GM18502 (cell line): ENCODE measurements around the gene C11orf24.
"Not testable (repeated sequence)": the region's sequence is repeated elsewhere in the genome, so short reads cannot be mapped to it uniquely, and the experiment has no call there.

Source experiments
- ATAC-seq: cut with Tn5 transposase; IDR thresholded peaks from one replicate; pipeline ENCODE4 v1.9.1; 2021; ENCODE audit warnings: mild to moderate bottlenecking; ENCODE audit not compliant: unreplicated experiment, poor library complexity

The C11orf24 gene

DNA sequence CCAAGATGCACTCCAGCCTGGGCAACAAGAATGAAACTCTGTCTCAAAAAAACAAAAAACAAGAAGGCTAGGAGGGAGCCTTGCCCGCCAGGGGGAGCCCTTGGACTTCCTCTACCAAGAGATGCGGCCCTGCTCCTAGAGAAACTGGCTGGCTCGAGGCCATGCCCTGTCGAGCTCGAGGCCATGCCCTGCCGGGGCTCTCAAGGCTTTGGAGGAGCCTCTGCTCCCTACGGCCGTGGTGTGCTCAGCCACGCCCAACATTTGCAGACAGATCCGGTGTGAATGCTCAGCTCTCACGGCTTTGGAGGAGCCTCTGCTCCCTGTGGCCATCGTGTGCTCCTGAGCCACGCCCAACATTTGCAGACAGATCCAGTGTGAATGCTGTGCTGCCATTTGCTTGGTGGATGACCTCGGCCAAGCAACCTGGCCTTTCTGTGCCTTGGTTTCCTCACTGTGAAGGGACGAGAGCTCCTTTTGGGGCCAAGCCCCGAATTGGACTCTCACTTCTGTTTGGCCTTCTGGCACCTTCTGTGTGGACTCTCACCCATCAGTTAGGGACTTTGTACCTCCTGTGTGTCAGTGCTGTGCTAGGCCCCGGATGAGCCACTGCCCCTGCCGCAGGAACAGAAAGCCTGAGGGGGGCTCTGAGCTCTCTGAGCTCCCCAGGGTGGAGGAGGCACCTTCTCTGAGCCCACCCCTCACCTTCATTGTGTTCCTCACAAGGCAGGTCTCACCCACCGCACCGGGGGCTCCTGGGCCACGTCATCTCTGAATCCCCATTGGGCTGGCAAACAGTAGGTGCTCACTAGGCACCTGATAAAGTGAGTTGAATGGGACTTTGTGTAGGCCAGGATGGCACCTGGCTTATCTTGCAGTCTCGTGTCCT is 14.1 kb downstream of the C11orf24 start:
- no peak for ATAC-seq

DNA sequence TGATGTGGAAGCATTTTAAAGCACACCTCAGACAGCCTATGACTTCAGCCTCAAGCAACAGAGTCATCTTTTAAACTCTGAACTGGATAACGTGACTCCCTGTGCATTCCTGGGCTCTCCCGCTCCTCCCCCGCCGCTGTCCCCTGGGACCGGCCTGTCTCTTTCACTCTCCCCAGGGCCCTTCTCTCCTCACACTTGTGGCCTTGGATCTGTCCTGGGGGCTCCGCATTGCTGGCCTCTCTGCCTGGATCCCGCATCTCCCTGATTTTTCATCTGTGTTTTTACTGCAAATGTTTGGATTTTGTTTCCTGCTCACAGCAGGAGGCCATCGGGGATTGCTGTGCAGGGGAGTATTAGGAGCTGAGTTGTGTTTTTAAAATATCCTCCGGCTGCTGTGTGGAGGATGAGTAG is 15.4 kb downstream of the C11orf24 start:
- ATAC-seq, result no peak

GRCh38 chr11:68255526-68255925 is 16.2 kb downstream of the C11orf24 start:
- ATAC-seq, result no peak

GRCh38 chr11:68254421-68254820 is 17.4 kb downstream of the C11orf24 start:
- ATAC-seq, result no peak

GRCh38 chr11:68251765-68252164 is 20.0 kb downstream of the C11orf24 start:
- ATAC-seq, result no peak

- not testable (repeated sequence) for ATAC-seq
These were observed 26.9 kb downstream of the C11orf24 start for GRCh38 chr11:68244912-68245311.

GRCh38 chr11:68243847-68244246 is 27.9 kb downstream of the C11orf24 start:
- ATAC-seq, result not testable (repeated sequence)

DNA sequence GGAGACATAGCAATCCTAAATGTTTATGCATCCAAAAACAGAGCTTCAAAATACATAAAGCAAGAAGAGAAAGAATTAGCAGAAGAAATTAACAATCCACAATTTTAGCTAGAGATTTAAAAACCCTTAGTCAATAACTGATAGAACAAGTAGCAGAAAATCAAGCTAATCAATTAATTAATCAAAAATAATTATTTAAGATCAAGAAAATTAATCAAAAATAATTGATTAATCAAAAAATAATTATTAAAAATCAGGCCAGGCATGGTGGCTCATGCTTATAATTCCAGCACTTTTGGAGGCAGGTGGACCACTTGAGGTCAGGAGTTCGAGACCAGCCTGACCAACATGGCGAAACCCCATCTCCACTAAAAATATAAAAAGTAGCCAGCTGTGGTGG is 29.2 kb downstream of the C11orf24 start:
- no peak for ATAC-seq

DNA sequence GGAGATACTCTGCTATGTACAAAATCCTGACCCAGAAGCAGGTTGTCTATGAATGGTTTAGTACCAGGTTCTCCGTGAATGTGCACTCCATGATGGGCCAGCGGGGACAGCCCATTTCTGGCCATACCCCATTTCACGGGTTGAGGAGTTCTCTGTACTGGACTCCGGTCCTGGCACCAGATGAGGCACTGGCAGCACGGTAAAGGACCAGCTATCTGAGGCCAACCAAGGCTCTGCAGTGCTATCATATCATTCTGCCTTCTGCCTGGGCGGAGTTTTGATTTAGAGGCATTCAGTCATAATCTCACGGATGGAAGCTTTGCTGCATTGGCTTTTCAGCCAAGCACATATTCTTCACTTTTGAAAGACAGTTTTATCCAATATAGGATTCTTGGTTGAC is 40.2 kb downstream of the C11orf24 start:
- no peak for ATAC-seq

- no peak for ATAC-seq
These were observed 42.2 kb downstream of the C11orf24 start for GRCh38 chr11:68229601-68230000.

- ATAC-seq, result no peak
These were observed 45.4 kb downstream of the C11orf24 start for GRCh38 chr11:68226421-68226820.

DNA sequence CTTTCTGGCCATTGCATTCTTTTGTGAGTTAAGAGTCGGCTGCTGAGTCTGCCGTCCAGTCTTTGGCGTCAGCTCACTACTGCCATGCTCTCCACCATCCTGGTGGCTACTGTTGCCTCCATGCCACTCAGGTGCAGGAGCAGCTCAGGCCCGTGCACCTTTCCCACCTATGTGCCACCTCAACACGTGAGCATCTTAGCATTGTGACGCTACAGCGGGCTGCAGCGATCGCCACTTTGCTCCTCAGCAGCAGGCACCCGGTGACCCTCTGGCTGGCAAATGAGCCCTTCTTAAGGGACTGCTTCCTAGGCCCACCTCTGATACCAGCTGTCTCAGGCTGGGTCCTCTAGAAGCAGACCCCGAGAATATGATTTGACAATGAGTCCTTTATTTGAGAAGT is 47.2 kb downstream of the C11orf24 start:
- ATAC-seq, result no peak

- ATAC-seq, result no peak
These were observed 48.5 kb downstream of the C11orf24 start for GRCh38 chr11:68223275-68223674.

DNA sequence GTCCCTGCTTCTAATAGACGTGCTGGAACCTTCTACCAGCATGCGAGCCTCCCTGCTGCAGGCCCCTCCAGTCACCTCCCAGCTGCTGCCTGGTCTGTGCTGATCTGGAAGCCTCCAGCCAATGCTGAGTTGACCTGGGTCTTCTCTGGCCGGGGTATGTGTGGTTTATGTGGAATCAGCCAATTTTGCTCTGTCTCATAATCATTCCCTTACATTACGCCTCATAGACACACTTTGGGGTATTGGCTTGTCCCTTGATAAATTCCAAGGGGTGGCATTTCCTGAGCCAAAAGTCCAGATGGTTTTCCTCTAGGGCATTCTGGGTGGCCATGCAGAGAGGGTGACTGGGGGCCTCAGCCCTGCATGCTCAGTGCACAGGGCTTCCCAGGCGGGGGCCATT is 50.4 kb downstream of the C11orf24 start:
- no peak for ATAC-seq

- ATAC-seq, result no peak
These were observed 55.4 kb downstream of the C11orf24 start for GRCh38 chr11:68216171-68216938.

- ATAC-seq, result no peak
These were observed 56.1 kb downstream of the C11orf24 start for GRCh38 chr11:68215524-68216170.

GRCh38 chr11:68215087-68215445 is 56.7 kb downstream of the C11orf24 start:
- ATAC-seq, result no peak

- peak; percentile 6 for ATAC-seq
These were observed 57.3 kb downstream of the C11orf24 start for GRCh38 chr11:68214173-68215086.

GRCh38 chr11:68213555-68214172 is 58.1 kb downstream of the C11orf24 start:
- ATAC-seq, result peak; percentile 63

DNA sequence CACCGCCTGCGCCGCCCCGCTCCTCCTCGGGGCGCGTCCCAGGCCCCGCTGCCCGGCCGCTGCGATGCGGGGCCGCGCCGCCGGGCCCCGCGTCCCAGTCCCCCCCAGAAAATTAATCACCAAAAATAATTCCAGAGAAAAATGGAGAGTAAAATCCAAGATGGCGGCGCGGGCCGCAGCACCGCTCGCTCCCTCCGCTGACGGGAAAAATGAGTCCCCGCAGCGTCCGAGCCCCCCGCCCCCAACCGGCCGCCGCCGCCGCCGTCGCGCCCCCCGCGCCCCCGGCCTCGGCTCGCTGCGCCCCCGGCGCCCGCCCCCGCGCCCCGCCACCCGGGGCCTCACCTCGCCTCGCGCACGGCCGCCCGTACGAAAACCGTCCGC is 58.6 kb downstream of the C11orf24 start, which contains the start of gene KMT5B:
KMT5B (minus strand) TSS at position 162 of the 381 bp plus-strand sequence. CDS start 23,220 bp downstream, outside the sequence.
- peak; percentile 22 for ATAC-seq
